22Rv1 (cell line): ENCODE data around the gene BRAT1.

Experiments
- H3K27ac ChIP-seq: fragments of 450-650 bp; 2 replicates; pipeline ENCODE4 v1.5.1; 2017
- ZFX ChIP-seq: fragments of 450-650 bp; IDR thresholded peaks from 2 replicates; pipeline ENCODE4 v1.6.1; 2017; ENCODE audit warnings: antibody characterized with exemption, borderline replicate concordance
- TF ChIP-seq, protein P1 (sequence below): fragments of 450-650 bp; IDR thresholded peaks from 2 replicates; pipeline ENCODE4 v1.5.1; 2017; ENCODE audit warnings: mild to moderate bottlenecking

The BRAT1 gene

DNA sequence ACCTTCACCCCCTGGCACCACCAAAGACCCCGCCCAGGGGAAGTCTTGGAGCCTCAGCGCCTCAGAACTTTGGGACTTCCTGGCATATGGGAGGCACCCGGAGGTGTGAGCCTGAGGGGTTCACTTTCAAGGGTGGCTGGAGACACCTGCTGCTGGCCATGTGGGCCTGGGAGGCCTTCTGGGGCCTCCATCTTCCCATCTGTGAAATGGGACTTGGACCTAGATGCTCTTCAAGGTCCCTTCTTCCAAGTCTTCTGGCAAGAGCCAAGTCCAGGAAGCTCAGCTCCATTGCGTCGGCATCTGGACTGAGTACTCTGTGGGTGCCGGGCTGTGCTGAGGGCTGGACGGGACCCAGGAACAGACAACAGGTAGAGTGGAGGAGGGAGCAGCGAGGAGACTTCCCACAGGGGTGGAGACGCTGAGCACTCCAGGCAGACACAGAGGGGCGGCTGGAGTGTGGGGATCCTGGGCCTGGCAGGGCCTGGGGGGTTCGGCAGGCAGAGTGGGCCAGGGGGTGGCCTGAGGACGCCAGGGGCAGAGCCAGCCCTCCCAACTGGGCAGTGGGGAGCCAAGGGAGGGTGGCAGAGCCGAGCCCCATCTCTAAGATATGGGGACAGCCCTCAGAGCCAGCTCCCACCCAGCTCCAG lies 45.1 kb downstream of the BRAT1 start:
- no peak for TF ChIP-seq ZFX
- TF ChIP-seq, protein P1, sequence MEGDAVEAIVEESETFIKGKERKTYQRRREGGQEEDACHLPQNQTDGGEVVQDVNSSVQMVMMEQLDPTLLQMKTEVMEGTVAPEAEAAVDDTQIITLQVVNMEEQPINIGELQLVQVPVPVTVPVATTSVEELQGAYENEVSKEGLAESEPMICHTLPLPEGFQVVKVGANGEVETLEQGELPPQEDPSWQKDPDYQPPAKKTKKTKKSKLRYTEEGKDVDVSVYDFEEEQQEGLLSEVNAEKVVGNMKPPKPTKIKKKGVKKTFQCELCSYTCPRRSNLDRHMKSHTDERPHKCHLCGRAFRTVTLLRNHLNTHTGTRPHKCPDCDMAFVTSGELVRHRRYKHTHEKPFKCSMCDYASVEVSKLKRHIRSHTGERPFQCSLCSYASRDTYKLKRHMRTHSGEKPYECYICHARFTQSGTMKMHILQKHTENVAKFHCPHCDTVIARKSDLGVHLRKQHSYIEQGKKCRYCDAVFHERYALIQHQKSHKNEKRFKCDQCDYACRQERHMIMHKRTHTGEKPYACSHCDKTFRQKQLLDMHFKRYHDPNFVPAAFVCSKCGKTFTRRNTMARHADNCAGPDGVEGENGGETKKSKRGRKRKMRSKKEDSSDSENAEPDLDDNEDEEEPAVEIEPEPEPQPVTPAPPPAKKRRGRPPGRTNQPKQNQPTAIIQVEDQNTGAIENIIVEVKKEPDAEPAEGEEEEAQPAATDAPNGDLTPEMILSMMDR = no peak
- peak overlapping the region; percentile 78 for H3K27ac ChIP-seq

DNA sequence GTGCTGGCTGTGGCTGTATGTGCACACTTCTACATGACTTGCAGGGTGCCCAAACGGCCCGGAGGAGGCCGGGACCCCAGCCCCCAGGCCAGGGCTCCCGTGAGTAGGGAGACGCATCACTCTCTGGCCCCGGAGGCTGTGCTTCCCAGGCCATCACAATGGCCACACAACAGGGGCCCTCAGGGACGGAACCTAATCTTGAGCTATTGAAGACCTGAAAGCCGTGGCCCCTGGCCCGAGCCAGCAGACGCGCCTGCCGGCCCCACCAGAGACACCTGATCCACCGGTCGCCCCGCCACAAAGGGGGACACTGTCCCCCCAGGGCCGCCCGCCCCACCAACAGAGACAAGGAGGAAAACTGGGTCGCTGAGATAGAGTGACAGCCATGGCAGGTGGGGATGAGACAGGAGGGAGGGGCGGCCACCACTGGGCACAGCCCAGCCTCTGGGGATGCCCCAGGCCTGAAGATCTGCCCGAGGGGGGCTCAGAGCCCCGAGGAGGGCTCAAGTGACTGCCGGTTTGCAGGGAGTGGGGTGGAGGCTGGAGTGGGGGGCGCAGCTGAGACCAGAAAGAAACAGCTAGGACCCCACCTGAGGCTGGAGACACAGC lies 45.9 kb downstream of the BRAT1 start:
- H3K27ac ChIP-seq = no peak overlapping the region
- TF ChIP-seq ZFX = no peak
- TF ChIP-seq, protein P1 = no peak

DNA sequence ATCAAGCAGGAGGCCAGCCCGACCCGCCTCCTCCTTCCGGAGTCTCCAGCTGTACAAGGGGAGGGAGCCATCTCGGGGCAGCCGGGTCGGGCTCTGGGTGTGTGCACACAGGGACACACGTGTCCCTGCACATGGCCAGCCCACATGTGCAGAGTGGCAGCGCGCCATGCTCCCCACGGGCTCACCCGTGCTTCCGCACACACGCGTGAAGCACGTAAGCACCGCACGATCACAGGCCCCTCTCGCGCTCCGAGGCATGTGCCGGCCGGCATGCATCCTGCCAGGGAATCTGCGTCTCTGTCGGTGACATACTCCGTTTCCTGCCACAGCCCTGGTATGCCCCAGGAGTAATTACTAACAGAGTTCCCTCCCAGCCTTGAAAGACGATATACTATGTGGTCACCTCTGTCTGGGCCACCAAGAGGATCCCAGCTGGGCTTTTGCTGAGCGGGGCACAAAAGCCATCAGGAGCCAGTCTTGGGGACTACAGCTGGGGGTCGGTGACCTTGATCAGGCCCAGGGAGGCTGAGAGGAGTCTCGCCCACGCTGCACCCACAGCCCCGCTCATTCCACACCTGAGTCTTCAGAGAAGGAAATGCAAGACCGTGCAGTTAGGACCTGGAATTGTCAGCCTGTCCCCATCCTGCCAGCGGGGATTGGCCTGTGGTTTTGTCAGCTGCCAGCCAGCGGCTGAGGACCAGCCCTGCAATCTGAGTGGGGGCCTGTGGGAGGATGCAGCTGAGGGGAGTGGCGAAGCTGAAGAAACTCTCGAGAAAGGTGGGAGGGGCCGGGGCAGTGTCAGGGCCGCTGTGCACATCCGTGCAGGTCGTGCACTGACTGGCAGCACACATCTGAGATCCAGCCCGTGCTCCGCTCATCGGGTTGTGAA lies 46.8 kb downstream of the BRAT1 start:
- TF ChIP-seq, protein P1 = no peak
- TF ChIP-seq ZFX = no peak
- no peak overlapping the region for H3K27ac ChIP-seq

DNA sequence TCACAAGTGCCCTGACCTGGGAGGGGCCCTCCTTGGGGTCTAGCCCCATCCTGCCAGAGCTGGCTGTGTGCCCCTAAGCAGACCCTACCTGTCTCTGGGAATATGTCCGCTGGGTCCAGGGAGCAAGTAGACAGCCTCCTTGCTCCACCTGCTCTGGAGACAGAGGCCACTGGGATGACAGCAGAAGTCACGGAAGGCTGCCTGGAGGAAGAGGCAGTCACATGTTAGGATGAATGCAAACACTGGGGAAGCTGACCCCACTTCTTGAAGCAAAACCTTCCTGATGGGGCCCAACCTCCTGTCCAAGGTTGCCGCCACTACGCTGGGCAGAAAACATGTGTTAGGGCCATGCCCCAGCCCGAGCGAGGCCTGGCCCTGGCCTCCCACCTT lies 47.4 kb downstream of the BRAT1 start:
- no peak overlapping the region for H3K27ac ChIP-seq
- TF ChIP-seq ZFX = no peak
- TF ChIP-seq, protein P1 = no peak

DNA sequence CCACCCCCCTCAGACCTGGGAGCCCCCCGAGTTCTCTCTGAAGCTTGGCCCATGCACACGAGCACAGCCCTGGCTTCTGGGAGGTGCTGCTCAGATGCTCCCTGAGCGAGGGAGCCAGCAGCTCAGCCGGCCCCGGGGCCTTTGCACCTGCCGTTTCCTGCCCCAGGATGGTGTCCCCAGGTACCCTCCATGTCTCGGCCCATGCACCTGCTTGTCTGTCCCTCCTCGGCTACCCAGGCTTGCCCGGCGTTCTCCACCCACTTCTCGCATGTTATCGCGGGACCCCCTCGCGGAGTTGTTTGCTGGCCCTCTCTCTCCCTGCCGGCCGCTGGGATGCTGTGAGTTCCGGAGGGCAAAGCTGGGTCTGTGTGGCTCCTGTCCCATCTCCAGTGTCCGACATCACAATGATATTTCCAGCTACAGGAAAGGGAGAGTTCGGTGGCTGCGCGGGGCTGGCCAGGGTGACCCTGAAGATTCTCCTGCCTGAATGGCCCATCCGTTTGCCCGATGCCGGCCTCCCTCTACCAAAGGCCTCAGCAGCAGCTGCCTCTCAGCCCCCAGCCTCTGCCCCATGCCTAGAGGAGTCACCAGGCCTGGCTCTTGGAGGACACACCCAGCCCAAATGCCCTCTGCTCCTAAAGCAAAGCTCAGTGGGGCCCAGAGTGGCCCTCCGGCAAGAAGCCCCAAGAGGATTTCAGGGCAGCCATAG lies 48.0 kb downstream of the BRAT1 start:
- no peak overlapping the region for H3K27ac ChIP-seq

DNA sequence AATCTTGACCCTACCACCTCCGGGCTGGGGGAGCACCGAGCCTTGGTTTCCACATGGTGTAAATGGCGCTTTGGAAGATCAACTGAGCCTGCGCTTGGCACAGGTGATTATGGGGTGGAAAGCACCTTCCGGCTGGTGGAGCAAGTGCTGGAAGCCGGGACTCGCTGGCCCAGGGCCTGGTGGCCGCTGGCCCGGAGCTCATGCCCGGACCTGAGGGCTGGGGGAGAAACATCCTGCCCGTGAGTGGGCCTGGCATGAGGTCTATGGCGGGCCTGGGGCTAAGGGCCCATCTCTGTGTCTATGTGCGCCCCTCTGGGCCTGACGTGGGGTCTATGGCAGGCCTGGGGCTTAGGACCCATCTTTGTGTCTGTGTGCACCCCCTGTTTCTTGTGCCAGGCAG lies 49.9 kb downstream of the BRAT1 start:
- H3K27ac ChIP-seq = no peak overlapping the region
- TF ChIP-seq, protein P1 = no peak
- no peak for TF ChIP-seq ZFX

More for the DNA sequence above, 48.0 kb downstream of the BRAT1 start:
- TF ChIP-seq, protein P1 = no peak
- TF ChIP-seq ZFX = no peak
